Measurements from ENCODE around the gene LUZP2. TPM values are rescaled to one million over a fixed set of nuclear protein-coding genes. Genes with fewer than 3 reads are reported as not detected.

Gene LUZP2
- total RNA-seq, 1 experiment from 2014 or later, result not detected

- no TSS peak for BruUV-seq (replicated peaks)
- no peaks in the 10 kb centered on the region for H3K36me3 Mint-ChIP-seq (ENCODE audit: insufficient read depth, unreplicated experiment)
- TF ChIP-seq CTCF (IDR thresholded peaks at IDR 0.05; ENCODE audit: insufficient read depth in 1 of 2, low read depth in 1 of 2, low read length in 1 of 2, severe bottlenecking in 1 of 2, unreplicated experiment in 1 of 2), result no peak
- no peak overlapping the region for H3K27ac Mint-ChIP-seq (ENCODE audit: unreplicated experiment)
- no peaks in the 10 kb centered on the region for H3K36me3 ChIP-seq (ENCODE audit: control insufficient read depth, insufficient read depth, low read length)
- H3K27me3 Mint-ChIP-seq (ENCODE audit: insufficient read depth, unreplicated experiment), result no peaks in the 10 kb centered on the region
- DNase-seq, result no peak
- H3K4me1 Mint-ChIP-seq (ENCODE audit: low read depth, unreplicated experiment), result no peaks in the 10 kb centered on the region
- intact Hi-C loops (cut with micrococcal nuclease; ENCODE audit: unreplicated experiment), result no loop called here
- H3K9me3 Mint-ChIP-seq (ENCODE audit: unreplicated experiment), result peaks cover 18% of the 10 kb centered on the region
- ChIA-PET POLR2A (no interaction called here), CTCF (no interaction called here)
- no peak overlapping the region for H3K4me3 Mint-ChIP-seq (ENCODE audit: unreplicated experiment)
- H3K27me3 ChIP-seq (replicated peaks; ENCODE audit: control insufficient read depth, insufficient read depth, low read length), result no peaks in the 10 kb centered on the region
- 0 out of 2 replicates have a peak, but pooled peaks cover 3% of the 10 kb centered on the region for H3K9me3 ChIP-seq
- H3K4me1 ChIP-seq, result no peaks in the 10 kb centered on the region
- H3K4me3 ChIP-seq (ENCODE audit: low read depth, low read length), result no peak overlapping the region
These were observed 363.0 kb downstream of the LUZP2 start for GRCh38 chr11:24859801-24860300.

- no peaks in the 10 kb centered on the region for H3K36me3 Mint-ChIP-seq (ENCODE audit: insufficient read depth, unreplicated experiment)
- BruUV-seq (replicated peaks), result no TSS peak
- H3K27me3 Mint-ChIP-seq (ENCODE audit: insufficient read depth, unreplicated experiment), result no peaks in the 10 kb centered on the region
- Histone ChIP-seq H3K4me3 (ENCODE audit: low read depth, low read length) (no peak overlapping the region), H3K9me3 (0 out of 2 replicates have a peak, but pooled peaks cover 3% of the 10 kb centered on the region), H3K27me3 (replicated peaks; ENCODE audit: control insufficient read depth, insufficient read depth, low read length) (no peaks in the 10 kb centered on the region), H3K36me3 (ENCODE audit: control insufficient read depth, insufficient read depth, low read length) (no peaks in the 10 kb centered on the region), H3K4me1 (no peaks in the 10 kb centered on the region)
- H3K4me3 Mint-ChIP-seq (ENCODE audit: unreplicated experiment), result no peak overlapping the region
- no peak for DNase-seq
- intact Hi-C loops (cut with micrococcal nuclease; ENCODE audit: unreplicated experiment), result no loop called here
- H3K9me3 Mint-ChIP-seq (ENCODE audit: unreplicated experiment), result peaks cover 18% of the 10 kb centered on the region
- ChIA-PET POLR2A (no interaction called here), CTCF (no interaction called here)
- no peak for TF ChIP-seq CTCF (IDR thresholded peaks at IDR 0.05; ENCODE audit: insufficient read depth in 1 of 2, low read depth in 1 of 2, low read length in 1 of 2, severe bottlenecking in 1 of 2, unreplicated experiment in 1 of 2)
- H3K4me1 Mint-ChIP-seq (ENCODE audit: low read depth, unreplicated experiment), result no peaks in the 10 kb centered on the region
- no peak overlapping the region for H3K27ac Mint-ChIP-seq (ENCODE audit: unreplicated experiment)
These were observed 364.6 kb downstream of the LUZP2 start for GRCh38 chr11:24861440-24861839.

DNA sequence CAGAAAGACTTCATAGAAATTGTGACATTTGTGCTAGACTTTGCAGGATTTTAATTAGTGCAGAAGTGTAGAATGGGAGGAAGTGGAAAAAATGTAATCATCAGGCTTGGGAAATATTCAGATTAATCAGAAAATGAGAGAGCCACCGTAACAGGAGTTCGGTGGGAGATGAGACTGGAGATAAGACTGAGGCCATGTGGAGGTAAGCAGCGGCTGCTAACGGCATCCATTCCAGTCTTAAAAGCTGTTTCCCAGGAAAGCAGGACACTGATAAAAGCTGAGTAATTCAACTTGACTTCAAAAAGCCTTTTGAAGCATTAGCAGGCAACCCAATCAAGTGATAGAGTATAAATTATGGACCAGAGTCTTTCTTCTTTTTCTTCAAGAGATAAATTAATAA lies 369.9 kb downstream of the LUZP2 start:
- TF ChIP-seq CTCF (IDR thresholded peaks at IDR 0.05; ENCODE audit: insufficient read depth in 1 of 2, low read depth in 1 of 2, low read length in 1 of 2, severe bottlenecking in 1 of 2, unreplicated experiment in 1 of 2), result no peak
- H3K4me3 ChIP-seq (ENCODE audit: low read depth, low read length), result no peak overlapping the region
- no peaks in the 10 kb centered on the region for H3K36me3 Mint-ChIP-seq (ENCODE audit: insufficient read depth, unreplicated experiment)
- no peaks in the 10 kb centered on the region for H3K9me3 ChIP-seq
- no peaks in the 10 kb centered on the region for H3K4me1 ChIP-seq
- no TSS peak for BruUV-seq (replicated peaks)
- H3K9me3 Mint-ChIP-seq (ENCODE audit: unreplicated experiment), result peaks cover 6% of the 10 kb centered on the region
- no peaks in the 10 kb centered on the region for H3K27me3 Mint-ChIP-seq (ENCODE audit: insufficient read depth, unreplicated experiment)
- ChIA-PET CTCF (no interaction called here), POLR2A (no interaction called here)
- H3K27ac Mint-ChIP-seq (ENCODE audit: unreplicated experiment), result no peak overlapping the region
- no peak overlapping the region for H3K4me3 Mint-ChIP-seq (ENCODE audit: unreplicated experiment)
- H3K36me3 ChIP-seq (ENCODE audit: control insufficient read depth, insufficient read depth, low read length), result no peaks in the 10 kb centered on the region
- DNase-seq, result no peak
- intact Hi-C loops (cut with micrococcal nuclease; ENCODE audit: unreplicated experiment), result no loop called here
- no peaks in the 10 kb centered on the region for H3K27me3 ChIP-seq (replicated peaks; ENCODE audit: control insufficient read depth, insufficient read depth, low read length)
- no peaks in the 10 kb centered on the region for H3K4me1 Mint-ChIP-seq (ENCODE audit: low read depth, unreplicated experiment)

Measured in Caco-2 (cell line).